Activated T-cell treated with anti-CD3 and anti-CD28 coated beads, Interleukin-2, amount 50 U/mL, for 1 hour (primary cell): Measurements from ENCODE around the gene H2AZ2.
"Not testable (repeated sequence)": the region's sequence is repeated elsewhere in the genome, so short reads cannot be mapped to it uniquely, and the experiment has no call there.

Source experiments
- DNase-seq: peaks from one replicate; pipeline ENCODE4 v3.0.0-alpha.2; 2020

Gene H2AZ2

DNA sequence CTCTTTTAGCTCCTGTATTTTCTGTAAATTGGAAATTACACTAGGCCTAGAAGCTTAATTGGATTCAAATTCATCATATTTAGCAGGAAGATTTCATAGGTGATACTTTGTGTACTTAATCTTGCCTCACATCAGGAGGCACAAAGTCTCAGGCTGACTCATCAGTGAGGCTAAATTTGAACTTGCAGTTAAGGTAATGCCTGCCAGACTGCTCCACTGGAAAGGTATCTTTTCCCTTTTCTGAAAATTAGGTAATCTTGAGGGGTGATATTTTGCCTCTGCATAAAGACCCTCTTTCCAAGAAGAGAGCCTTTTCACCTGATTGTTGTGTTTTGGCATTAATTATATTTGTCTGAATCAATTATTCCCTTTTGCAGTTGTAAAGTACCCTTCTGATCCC is 36.8 kb downstream of the H2AZ2 start:
- DNase-seq, result no peak

DNA sequence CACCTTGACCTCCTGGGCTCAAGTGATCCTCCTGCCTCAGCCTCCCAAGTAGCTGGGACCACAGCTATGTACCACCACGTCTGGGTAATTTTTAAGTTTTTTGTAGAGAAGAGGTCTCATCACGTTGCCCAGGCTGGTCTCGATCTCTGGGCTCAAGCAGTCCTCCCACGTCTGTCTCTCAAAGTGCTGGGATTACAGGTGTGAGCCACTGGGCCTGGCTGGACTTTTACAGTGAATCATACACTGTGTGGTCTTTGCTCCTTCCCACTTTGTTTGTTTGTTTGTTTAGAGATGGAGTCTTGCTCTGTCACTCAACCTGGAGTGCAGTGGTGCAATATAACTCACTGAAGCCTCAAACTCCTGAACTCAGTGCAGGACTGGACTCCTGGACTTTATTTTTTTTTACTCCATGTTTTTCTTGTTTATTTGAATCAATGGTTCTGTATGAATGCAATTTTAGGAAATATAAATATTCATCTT is 38.9 kb downstream of the H2AZ2 start:
- DNase-seq, result no peak

DNA sequence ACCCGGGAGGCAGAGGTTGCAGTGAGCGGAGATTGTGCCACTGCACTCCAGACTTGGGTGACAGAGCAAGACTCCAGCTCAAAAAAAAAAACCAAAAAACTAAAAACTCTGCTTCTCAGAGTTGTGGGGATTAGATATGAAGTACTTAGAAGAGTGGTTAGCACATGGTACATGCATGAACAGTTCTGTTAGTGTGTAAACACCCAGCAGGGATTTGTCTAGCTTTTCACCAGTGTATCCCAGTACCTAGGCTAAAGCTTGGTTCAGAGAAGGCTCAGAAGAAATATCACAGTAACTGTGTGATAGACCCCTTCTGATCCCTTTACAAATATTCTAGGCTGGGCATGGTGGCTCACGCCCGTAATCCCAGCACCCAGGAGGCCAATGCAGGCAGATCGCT is 41.9 kb downstream of the H2AZ2 start:
- no peak for DNase-seq

DNA sequence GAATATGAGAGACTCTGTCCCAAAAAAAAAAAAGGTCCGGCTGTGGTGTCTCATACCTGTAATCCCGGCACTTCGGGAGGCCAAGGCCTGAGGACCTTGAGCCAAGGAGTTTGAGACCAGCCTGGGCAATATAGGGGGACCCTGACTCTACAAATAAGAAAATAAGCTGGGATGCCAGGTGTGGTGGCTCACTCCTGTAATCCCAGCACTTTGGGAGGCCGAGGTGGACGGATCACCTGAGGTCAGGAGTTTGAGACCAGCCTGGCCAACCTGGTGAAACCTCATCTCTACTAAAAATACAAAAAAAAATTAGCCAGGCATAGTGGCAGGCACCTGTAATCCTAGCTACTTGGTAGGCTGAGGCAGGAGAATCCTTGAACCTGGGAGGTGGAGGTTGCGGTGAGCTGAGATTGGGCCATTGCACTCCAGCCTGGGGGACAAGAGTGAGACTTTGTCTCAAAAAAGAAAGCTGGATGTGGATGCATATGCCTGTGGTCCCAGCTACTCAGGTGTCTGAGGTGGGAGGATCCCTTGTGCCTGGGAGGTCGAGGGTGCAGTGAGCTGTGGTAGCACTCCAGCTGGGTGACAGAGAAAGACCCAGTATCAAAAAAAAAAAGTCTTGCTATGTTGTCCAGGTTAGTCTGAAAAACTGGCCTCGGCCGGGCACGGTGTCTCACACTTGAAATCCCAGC is 43.9 kb downstream of the H2AZ2 start:
- not testable (repeated sequence) for DNase-seq

DNA sequence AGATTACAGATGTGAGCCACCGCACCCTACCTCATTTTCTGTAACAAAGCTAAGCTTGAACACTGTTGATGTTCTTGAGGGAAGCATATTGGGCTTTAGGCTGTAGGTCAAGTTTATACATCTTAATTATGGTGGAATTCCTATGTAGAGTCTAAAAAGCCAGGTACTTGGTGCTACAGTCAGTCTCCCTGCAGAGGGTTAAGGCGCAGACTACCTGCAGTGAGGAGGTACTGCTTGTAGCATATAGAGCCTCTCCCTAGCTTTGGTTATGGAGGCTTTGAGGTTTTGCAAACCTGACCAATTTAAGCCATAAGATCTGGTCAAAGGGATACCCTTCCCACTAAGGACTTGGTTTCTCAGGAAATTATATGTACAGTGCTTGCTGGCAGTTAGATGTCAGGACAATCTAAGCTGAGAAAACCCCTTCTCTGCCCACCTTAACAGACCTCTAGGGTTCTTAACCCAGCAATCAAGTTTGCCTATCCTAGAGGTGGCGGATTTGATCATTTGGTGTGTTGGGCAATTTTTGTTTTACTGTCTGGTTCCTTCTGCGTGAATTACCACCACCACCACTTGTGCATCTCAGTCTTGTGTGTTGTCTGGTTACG is 45.4 kb downstream of the H2AZ2 start:
- DNase-seq, result no peak

DNA sequence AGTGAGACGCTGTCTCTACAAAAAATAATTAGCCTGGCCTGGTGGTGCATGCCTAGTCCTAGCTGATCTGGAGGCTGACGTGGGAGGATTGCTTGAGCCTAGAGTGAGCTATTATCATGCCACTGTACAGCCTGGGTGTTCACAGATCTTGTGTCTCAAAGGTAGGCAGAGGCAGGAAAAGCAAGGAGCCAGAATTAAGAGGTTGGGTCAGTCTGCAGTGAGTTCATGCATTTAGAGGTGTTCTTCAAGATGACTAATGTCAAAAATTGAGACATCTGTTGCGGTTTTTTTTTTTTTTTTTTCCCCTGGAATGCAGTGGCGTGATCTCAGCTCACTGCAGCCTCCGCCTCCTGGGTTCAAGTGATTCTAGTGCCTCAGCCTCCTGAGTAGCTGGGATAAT is 46.0 kb downstream of the H2AZ2 start:
- DNase-seq, result no peak

DNA sequence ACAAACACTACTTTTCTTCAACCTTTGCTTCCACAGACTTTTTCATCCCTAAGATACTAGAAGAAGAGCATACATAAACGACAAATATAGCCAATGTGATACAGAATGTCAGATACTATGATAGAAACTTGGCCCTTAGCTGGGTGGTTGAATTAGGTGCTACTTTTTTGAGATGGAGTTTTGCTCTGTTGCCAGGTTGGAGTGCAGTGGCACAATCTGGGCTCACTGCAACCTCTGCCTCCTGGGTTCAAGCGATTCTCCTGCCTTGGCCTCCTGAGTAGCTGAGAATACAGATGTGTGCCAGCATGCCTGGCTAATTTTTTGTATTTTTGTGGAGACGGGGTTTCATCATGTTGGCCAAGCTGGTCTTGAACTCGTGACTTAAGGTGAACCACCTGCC is 47.9 kb downstream of the H2AZ2 start:
- no peak for DNase-seq

DNA sequence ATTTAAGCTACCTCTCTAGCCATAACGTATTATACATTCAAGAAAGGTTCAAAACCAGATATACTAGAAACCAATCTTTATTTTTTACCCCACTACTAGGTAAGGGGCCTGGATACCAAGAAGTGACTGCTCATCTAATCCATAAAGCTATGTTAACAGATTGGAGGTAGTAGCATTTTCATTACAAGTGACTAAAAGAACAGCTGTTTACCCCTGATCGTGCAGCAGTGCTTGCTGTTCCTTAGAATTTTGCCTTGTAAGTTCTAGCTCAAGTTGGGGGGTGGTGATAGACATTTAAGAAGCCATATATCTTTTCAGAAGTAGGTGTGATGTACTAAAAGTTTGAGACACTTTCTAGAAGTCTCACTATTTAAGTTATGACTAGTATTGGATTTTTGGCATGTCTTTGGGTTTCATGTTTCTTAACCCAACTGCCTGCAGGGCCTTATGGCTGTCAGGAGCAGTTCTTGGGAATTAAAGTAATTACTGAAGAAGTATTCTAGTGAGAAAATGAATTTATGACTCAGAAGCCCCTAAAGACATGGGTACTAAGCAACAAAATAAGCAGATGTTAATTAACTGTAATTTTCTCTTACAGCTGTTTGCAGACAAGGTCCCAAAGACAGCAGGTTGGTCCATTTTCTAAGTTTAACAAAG is 49.1 kb downstream of the H2AZ2 start:
- DNase-seq, result no peak

DNA sequence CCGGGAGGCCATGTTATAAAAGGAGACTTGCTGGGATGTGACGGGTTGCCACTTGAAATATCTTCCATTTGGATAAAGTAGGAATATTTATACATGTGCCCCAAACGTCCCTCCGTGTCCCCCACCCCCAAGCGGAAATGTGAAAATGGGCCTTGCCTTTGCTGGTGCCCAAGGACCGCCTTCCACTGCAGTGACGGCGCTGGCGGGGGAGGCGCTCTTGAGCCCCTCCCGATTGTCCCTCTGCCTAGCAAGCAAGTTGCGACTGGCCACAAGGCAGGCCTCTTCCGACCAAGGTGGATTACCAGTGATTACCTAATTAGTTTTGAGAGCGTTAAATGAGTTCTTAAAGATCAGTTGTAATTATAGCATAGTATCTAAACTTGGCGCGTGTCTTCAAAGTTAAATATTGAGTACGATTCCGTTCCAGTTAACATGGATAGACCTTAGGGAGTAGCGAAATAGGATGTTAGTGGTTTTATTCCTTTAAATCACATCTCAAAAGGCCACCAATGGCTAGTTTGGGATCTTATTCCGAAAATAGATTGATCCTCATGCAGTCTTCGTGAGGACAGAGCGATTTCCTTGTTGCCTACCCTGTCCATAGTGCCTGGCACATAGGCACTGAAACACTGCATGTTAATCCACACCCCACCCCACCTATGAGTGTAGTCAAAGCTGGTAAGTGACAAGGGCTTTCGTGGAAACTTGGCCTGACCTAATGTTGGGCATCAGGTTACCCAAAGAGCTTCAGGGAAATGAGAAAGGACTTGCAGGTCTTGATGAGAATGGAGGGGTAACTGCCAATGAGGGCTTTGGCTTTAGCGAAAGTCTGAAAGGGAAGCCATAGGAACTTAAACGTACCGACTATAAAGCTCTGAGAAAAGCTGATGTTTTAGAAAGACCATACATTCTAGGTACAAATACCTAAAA is 50.3 kb downstream of the H2AZ2 start:
- DNase-seq, result peak; percentile 82

DNA sequence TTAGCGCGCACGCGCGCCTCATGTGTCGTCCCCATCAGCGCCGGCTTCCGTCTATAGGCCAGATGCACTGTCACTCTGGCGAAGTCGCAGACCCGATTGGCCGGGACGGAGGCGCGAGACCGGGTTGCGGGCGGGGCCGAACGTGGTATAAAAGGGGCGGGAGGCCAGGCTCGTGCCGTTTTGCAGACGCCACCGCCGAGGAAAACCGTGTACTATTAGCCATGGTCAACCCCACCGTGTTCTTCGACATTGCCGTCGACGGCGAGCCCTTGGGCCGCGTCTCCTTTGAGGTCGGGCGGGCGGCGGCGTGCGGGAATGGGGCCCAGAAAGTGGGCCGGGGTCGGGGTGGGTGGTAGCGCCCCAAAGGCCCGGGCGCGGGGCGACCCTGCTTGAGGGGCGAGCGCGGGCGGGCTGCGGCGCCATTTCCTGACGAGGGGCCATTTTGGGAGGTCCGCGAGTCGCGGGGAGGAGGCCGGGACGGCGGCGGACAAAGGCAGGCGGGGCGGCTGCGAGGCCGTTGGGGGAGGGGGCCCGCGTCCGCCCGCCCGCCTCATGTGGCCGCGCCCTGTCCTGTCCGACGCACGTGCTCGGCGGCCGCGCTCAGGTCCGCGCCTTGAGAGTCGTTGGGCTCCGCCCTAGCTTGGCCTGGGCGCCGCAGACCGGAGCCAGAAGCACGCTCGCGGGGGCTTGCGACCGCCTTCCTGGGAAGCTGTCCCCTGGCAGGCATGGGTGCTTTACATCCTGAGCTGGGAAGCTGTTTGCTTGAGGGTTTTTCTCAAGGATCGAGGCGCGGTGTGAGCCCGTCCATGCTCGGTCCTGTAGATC is 51.2 kb downstream of the H2AZ2 start, which contains the start of gene PPIA:
TSS of gene PPIA (plus strand) at position 178 of the 825 bp plus-strand sequence. CDS start at position 222, 44 bp downstream.
- DNase-seq, result peak; percentile 98

DNA sequence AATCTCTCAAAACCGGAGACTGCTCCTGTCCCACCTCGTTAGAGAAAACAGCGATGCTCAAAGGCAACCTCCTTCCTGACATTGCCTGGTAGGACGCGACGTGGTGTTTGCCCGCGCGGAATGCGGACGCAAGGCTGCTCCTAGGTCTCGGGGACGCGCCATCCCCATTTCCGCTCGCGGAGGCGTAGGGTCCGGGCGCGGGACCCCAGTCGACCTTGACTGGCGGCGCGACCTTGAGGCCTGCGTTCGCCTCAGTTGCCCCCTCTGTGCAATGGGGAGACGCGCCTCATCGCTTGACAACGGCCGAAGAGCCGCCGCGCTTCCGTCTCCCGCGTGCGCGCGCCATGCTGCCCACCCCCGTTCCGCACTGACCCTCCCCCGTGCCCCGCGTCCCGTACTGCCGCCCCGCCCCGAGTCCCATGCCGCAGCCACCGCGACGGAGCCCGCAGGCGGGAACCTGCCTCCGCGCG is 51.8 kb downstream of the H2AZ2 start:
- DNase-seq, result no peak

DNA sequence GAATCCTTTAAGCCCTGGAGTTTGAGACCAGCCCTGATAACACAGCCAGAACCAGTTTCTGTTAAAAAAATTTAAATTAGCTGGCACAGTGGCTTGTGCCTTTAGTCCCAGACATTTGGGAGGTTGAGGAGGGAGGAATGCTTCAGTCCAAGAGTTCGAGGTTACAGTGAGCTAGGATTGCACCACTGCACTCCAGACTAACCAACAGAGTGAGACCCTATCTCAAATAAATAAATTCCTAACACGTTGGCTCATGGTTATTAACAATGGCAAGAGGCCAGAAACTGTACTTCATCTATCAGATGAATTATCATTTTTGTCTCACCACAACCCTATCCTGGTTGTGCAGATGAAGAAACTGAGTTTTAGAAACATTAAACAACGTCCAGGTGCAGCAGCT is 53.6 kb downstream of the H2AZ2 start:
- DNase-seq, result no peak

DNA sequence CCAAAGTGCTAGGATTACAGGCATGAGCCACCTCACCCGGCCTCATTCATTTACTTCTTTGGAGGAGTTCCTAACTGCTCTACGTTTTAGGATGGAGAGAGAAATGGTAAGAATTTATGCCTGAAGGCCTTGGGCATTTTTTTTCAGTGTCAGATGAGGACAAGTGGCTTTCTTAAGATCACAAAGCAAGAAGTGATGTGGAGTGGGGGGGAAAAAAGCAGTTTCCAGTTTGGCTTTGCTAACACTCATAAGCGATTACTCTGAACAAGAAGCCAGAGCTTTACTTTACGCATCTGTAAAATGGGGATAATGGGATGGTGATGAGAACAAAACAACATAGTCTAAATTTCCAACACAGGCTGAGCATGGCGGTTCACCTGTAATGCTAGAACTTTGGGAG is 54.0 kb downstream of the H2AZ2 start:
- DNase-seq, result no peak

DNA sequence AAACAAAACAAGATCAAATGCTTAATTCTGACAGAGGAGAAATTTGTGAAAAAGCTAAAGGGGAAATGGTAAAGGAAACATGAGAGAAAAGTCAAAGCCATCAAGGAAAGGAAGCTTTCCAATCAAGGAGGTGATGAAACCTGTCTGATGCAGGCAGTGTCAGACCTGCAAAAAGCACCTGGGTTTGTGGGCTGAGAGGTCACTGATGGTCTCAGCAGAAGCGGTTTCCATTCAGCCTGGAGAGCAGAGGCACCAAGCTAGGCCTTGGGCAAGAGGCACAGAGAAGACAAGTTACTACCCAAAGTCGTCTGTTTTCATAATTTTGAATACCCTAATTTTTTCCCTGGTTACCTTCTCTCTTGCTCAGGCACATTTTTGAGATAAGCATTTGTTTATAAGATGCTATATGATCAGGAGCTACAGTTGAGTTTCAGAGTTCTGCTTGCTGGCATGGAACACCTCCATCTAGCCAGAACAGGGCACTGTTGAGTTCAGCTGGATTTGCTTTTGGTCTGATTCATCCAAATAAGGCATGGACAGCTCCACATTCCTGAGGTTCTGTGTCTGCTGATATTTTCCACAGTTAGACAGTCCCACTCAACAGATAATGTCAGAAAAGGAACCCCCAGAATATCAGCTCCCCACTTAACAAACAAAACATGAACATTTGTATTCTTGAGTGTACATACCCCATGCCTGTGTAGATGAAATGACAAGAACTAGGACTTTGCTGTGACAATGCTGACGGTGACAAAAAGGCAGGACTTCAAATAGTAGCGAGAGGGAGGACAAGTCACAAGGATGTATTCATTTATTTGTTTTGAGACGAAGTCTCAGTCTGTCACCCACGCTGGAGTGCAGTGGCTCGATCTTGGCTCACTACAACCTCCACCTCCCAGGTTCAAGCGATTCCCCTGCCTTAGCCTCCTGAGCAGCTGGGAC is 56.3 kb downstream of the H2AZ2 start:
- DNase-seq, result no peak

DNA sequence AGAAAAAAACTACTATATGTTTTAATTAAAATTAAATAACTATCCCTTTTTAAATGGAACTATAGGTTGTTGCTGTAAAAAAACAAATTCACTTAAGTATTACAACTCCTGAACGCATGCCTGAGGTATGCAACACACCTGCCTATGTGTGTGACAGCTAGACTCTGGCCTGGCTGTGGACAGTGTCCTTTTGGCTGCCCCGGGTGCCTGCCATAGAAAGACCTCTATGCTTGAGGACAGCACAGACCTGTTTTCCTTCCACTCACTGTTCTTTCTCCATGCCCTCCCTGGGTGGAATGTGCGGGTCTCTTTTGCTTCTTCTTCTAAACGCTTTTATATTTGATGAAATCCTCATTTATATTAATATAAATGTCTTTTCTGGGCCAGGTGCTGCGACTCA is 57.9 kb downstream of the H2AZ2 start:
- no peak for DNase-seq

DNA sequence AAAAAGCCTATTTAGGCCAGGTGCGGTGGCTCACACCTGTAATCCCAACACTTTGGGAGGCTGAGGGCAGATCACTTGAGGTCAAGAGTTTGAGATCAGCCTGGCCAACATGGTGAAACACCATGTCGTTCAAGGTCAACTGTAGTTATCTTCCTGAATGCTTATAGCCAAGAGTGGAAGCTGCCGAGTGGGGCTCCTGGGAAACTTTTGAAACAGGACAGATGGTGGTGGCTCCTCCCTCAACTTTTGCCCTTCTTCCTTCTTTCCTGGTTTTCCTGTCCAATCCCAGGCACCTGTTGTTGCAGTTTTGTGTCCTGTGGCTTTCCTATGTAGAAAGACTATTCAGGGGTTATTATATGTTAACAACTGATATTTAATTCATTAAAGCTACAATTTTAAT is 60.1 kb downstream of the H2AZ2 start:
- no peak for DNase-seq

DNA sequence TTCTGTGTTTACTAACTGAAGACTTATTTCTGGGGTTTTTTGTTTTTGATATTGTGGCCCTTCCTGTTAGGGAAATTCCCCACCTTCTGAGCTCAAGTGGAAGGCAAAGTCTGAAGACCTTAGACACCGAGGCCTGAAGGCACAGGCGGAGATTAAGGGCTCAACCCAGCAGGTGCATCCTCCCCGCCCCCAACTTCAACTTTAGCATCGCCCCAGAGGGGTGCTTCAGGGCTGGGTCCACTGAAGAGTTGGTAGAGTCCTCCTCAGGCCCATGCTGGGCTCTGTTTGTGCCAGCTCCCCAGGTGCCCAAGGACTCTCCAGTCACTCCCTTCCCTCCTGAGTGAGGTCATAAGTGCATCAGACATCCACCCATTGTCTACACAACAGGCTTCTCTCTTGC is 60.8 kb downstream of the H2AZ2 start:
- DNase-seq, result no peak

DNA sequence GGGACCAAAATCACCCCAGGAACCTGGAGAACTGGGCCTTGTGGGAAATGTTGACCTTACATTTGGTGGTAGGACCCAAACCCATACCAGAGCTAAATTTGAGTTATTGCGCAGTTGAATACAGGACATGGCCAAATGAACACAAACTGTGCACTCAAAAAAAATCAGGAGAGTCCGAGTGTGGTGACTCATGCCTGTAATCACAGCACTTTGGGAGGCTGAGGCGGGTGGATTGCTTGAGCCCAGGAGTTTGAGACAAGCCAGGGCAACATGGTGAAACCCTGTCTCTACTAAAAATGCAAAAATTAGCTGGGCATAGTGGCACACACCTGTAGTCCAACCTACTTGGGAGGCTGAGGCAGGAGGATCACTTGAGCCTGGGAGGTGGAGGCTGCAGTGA is 62.7 kb downstream of the H2AZ2 start:
- not testable (repeated sequence) for DNase-seq

DNA sequence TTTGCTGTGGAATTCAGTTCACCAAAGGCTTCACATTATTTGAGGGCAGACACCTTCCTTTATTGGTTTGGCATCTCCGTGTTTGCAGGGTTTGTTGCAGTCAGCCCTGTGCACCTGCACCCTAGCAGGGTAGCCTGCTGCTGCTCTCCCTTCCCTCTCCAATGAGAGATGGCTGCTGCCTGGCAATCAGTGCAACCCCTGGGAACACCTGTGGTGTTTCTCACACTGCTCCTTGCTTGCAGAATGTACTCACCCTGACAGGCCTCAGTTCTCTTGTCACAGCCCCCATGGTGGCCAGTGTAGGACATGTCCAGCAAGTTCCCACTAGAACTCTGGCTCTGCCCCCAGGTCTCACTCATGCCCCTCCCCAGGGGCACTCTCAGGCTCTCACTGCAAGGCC is 63.5 kb downstream of the H2AZ2 start:
- DNase-seq, result no peak

DNA sequence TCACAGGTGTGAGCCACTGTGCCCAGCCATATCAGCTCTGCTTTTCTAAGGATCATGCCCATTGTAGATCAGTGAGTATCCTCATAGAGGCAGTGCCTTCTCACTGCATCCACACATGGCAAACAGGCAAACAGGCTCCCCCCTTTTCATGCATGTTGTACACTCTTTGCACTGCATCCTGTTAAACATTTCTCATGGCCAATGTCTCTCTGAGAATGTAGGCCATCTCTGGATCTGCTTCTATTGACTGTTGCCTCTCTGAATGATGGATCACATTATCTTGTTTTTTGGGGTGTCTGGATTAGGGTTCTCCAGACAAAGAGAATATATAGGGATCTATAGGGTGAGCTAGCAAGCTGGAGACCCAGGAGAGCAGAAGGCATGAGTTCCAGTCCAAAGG is 64.5 kb downstream of the H2AZ2 start:
- DNase-seq, result no peak

DNA sequence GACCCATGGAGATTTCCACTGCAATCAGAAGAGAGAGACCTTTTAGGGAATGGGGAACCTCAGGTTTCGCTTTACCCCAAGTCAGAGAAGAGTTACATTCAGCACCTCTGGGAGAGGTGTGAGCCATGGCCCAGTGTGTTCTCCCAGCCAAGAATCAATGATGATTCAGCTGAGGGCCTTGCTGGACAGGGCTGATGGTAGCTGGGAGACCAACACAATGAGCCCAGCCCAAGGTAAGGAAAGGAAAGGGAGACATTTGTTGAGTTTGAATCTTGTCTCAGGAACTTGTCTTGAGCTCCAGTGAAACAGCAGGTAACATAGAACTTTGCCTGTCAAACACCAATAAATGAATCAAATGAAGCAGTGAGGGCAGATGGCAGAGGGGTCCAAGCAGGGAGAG is 65.4 kb downstream of the H2AZ2 start:
- DNase-seq, result no peak
